ENCODE measurements around the gene MAPRE2.
"Not testable (repeated sequence)": the region's sequence is repeated elsewhere in the genome, so short reads cannot be mapped to it uniquely, and the experiment has no call there.

MAPRE2 gene

DNA sequence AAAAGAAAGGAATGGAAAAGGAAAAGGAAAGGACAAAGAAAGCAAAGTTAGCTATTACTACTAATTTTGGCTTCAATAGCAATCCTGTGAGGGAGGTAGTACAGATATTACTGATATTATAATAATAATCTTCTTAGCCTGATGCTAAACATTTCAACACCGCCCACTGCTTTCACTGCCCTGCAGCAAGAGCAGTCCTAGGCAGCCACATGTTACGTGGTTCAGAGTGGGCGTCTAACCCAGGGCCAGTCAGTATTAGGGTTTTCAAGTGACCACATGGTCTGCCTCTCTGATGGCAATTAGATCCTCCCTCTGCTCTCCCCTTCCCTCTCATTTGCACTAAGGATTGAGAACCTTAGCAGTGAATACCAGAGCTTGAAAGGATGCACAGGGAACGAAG is 116.0 kb downstream of the MAPRE2 start:
- no peak for DNase-seq

DNA sequence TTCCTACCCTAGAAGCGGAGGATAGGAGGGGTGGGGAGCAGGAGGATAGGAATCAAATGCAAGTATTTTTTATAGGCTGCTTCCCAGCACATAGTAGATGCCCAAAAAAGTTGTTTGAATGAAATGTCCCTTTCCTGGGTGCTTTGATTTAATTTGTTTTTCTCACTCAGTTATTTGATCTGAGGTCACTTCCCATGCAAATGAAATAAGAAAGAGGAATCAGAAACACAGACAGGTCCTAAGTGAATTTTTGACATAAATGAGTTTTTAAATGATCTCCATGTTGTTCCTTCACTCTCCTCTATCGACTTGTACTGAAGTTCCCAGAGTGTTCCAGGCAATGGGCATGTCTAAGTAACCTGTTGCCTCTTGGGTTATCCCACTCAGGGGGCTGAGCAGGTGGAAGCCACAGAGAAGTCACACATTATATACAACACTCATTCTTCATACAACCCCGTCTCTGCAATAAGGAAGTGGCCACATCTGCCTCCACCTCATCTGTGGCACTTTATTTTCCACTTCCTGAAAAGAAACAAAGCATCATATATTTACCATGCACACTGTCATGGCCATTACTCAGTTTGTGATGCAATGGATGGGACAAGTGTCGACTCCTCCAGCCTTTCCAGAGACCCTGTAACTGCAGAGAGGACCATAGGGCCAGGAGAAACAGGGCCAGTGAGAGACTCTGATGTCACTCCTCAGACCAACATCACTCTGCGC is 117.7 kb downstream of the MAPRE2 start:
- DNase-seq, result no peak

DNA sequence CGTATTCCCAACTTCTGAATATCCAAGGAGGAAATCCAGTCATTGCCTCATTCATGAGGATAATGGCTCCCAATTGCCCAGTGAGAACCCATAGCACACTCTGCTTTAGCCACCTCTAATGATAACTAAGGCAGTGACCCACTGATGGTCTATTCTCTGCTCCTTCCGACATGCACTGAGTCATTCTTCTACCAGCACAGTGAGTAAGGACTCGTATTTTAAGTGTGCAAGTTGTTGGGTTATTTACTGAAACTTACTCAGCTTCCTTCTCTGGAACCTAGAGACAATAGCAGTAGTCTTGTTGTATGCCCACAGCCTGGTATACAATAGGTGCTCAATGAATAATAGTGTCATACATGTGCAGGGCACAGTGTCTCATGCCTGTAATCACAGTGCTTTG is 118.6 kb downstream of the MAPRE2 start:
- DNase-seq, result no peak

DNA sequence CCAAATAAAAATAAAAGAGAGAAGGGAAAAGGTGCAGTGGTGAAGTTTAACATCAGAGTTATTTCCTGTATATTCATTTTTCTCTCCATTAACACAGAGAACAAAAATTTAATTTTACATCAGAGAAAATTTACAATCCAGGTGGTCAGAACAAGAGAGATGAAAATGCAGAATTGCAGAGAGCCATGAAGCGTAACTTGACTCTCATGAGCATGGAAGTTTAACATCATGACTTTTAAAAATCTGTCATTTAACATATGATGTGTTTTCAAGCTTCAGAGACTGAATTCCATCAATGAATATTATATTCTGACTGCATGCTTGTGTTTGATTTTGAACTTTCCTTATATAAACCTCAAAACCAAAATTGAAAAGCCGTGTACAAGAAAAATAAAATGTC is 120.3 kb downstream of the MAPRE2 start:
- DNase-seq, result no peak

DNA sequence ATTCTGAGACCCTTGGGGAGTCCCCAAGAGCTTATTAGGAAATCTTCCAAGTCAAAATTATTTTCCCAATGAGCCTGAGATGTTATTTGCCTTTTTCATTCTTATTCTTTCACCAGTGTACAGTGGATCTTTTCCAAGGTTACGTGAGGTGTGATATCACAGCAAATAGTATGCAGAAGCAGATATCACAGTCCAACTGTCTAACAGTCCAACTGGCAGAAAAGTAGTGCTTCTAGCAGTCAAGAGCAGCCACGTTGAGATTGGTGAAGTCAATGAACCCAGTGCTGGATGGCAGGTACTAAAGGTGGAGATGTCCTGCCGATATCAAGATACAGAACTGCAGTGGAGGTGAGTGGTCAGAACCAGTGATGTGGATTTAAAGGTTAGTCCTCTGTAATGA is 120.7 kb downstream of the MAPRE2 start:
- DNase-seq, result no peak

DNA sequence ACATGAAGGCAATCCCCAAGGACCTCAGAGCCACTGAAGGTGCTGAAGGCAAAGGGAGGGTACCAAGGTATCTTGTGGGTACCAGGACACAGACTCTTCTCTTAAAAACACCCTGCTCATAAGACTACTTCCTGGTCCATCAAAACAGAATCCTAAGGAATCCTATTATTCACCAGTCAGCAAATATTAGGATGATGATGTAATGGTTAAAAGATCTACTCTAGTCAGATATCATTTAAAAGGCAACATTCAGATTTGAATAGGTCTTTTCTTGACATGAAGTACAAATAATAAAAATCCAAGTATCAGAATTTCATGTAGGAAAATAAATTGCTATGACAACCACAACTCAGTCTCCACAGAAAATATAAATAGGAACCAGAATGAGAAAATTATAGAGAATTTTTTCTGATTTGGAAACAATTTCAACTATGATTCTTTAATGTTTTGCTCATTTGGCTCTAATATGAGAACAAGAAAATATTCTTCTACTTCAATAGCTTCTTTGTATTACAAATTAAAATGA is 121.9 kb downstream of the MAPRE2 start:
- no peak for DNase-seq

DNA sequence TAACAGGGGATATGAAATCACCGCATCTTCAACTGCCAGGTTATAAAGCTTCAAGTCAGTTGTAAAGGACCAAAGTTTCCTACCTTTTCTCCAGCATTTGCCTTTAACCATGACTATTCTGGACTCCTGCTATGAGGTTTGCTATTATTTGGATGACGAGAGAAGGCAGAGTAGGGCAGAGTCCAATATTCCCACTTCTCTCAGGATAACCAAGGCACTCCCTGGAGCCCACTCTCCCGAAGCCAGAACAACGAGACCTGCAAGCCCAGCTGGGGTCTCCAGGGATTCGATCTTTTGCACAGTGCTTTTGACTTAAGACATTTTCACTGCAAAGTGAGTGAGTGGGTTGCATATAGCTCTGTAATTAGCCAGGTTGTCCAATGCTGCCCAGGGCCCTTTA is 122.5 kb downstream of the MAPRE2 start:
- DNase-seq, result peak; percentile 37

DNA sequence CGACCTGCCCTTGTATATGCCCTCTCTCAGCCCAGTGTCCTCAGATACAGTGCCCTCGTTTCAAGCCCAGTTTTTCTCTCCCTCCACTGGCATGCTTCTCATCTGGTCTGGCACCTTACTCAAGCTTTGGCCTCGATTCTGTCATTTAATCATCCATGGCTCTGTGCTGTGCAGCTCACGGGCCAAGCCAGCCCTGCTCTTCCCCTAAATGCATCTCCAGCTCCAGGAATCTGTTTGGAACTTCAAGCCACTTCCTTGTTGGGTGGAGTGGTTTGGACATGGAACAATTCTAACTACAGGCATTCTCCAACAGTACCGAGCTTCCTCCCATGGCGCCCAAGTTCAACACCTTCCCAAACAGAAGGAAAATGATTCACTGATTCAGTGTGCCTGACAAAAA is 122.9 kb downstream of the MAPRE2 start:
- peak; percentile 56 for DNase-seq

DNA sequence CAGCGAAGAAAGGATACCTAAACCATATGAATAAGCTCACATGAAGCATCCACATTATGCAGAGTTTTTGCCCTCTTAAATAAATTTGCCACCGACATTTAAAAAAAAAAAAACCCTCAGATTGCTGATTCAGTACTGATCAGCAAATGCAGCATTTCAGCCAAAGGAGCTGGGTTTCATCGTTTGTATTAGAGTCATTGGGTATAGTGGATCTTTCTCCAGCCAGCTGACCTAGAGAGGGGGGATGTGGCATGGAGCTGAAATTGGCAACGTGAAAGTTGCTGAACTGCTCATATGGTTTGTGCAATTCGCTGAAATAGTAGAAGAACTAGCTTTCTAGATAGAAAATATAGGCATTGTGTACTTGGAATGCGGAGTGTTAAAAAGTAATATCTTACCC is 126.1 kb downstream of the MAPRE2 start:
- DNase-seq, result no peak

DNA sequence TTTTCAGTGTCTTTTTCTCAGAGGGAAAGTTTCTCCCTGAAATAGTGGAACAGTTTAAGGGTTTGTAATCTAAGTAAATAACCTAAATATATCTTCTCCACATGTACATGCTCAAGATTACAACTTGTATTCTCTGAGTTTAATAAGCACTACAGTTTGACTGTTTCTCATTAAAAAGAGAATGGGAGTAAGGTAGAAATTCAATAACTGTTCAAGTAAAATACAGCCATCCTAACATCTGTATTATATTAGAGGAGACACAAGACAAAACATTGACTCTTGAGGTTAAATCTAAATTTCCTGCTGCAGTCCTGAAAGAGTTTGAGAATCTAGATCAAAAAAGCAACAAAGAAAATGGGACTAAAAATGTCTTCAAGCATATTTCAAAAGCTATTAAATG is 126.6 kb downstream of the MAPRE2 start:
- DNase-seq, result no peak

DNA sequence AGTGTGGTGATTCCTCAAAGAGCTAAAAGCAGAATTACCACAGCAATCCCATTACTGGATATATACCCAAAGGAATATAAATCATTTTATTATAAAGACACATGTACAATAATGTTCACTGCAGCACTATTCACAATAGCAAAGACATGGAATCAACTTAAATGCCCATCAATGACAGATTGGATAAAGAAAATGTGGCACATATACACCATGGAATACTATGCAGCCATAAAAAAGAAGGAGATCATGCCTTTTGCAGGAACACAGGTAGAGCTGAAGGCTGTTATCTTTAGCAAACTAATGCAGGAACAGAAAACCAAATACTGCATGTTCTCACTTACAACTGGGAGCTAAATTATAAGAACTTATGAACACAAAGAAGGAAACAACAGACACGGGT is 129.1 kb downstream of the MAPRE2 start:
- DNase-seq, result not testable (repeated sequence)

DNA sequence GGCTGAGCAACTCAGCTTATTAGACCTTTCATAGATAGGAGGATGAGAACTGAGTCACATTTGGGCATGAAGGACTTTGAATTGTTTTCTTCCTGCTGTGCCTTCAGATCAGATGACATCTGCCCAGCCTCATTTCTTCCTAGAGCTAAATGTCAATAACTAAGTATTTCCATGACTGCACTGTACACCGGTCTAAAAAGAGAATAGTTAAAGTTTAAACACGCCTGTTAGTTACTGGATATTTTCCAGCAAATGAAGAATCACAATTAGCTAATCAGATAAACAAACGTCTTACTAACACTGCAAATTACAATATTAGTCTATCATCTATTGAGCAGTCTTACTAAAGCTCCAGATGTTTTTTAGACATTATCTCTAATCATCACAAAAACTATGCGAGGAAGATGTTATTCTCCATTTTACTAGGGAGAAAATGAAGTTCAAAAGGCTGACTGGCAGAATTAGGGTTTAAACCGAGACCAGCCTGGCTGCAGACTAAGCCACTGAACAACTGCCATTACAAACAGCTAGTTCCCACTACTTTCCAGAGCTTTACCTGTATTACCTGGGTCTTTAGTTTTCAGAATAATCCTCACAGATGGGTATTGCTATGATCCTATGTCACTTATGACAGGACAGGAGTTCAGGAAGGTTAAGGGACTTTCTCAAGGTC is 130.2 kb downstream of the MAPRE2 start:
- DNase-seq, result no peak

DNA sequence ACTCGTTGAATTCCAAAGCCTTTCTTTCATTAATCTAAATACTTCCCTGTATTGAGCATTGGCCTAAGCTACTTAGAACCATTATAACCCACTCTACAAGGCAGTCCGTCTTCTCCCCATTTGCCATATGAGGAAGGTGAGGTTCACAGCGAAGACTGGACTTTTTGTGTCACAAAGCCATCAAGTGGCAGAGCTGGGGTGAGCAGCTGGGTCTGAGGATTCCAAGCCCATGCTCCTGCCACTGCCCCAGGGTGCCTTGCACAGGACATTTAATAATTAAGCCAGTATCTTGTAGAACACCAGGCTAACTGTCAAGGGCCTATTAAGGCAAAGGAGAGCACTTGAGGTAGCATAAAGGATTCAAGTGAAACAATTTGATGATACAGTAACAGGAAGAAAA is 130.8 kb downstream of the MAPRE2 start:
- DNase-seq, result no peak

DNA sequence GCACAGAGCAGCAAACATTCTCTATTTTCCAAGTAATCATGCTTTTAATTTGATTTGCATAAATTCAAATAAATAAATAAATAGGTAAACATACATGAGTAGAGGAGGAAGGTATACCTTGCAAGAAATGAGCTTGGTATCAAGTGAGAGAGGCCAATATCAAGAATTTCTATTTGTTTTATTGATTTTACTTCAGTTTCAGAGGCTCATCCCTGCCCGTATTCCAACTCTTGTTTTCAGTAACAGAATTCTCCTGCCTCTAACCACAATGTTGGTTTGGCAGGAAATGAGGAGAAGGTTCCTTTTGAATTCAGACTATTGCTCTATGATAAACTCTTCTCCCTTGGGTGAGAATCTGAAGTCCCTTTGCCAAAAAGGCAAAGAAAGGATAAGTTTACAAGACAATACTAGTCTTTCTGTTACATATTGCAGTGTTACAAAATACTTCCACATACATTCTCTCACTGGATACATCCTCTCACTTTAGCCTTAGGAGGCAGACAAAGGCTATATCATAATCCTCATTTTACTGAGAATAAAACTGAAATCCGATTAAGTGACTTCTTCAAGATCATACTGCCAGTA is 131.3 kb downstream of the MAPRE2 start:
- DNase-seq, result no peak

DNA sequence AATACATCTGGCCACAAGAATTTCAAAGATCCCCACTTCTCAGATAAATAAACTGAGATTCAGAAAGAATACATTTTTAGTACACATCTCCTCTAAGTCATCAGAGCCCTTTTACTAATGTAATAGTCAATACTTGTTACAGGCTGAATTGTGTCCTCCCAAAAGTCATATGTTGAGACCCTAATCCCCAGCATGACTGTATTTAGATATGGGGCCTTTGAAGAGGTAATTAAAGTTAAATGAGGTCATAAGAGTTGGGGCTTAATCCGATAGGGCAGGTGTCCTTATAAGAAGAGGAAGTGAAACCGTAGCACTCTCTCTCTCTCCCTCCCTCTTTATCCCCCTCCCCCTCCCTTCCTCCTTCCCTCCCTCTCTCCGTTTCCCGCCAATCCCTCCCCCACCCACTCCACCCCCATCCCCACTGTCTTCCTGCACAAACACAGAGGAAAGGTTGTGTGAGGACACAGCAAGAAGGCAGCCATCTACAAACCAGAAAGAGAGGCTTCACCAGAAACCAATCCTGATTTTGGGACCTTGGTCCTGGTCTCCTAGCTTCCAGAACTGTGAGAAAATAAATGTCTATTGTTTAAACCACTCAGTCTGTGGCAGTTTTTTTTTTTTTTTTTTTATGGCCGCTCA is 133.0 kb downstream of the MAPRE2 start:
- no peak for DNase-seq

DNA sequence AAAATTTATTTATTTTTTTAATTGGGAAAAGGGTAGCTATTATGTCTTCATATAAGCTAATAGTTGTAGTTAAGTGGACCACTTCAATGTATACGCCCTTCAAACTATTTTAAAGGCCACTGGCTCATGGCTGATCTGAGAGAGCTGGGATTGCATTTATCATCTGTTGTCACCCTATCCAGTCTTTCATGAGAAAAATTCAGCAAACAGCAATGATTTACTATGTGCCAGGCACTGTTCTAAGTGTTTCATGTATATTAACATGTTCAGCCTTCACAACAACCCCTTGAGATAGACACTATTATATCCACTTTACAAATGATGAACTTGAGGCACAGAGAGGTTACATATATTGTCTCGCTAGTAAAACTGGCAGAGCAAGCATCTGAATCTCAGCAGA is 133.5 kb downstream of the MAPRE2 start:
- DNase-seq, result no peak

DNA sequence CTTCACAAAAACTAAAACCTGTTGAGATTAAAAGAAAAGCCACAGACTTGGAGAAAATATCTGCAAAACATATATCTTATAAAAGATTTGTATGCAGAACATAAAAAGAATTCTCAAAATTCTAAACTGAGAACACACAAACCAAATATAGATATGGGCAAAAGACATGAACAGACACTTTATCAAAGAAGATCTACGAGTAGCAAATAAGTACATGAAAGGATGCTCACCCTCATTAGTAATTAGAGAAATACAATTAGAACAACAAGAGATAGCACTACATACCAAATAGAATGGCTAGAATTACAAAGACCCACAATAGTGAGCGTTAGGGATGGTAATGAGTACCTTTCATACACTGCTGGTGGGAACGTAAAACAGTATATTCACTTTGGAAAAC is 135.7 kb downstream of the MAPRE2 start:
- DNase-seq, result no peak

DNA sequence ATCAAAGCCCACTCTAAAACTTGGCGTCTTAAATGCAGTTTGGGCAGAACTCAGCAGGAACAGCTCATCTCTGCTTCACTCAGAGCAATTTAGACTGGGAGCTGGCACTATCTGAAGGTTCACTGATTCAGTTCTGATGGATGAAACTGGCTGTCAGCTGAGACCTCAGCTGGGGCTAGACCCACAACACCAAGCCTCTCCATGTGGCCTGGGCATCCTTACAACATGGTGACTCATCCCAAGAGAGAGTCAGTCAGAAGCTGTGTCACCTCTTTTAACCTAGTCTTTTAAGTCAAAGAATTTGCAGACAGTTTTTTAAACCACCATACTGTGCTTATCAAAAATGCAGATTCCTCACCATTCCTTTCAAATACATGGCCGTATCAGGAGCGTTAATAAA is 137.0 kb downstream of the MAPRE2 start:
- no peak for DNase-seq

DNA sequence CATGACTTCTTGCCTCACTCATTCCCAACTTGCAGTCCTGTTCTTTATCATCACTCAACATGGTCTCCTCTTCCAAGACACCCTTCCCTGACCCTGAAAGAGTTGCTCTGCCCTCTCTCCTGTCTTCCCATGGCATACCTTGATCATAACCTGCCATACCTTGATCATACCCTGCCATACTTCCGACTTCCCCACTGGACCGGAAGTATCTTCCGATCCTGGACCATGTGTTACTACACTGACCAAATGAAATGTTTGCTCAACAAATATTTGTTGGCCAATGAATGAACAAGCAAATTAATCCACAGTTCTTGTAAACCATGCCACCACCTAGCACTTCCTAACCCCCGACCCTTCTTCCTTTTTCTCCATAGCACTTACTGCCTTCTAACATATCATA is 138.7 kb downstream of the MAPRE2 start:
- DNase-seq, result no peak

DNA sequence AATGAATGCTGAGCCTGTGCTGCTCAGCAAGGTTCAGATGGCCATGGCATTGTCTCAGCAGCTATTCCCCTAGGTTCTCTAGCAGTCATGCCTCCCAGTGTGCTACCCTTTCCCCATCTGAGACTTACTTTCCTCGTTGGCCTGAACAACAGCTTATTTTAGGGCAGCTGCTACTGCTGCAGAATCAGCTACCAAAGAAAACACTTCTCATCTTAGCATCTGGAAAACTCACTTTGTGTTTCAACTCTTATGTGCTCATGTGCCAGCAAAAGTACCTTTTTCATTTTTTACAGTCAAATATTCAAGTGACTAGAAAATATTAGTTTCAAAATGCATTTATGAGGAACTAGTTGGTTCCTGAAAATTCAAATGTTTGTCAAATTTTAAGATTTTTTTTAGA is 139.2 kb downstream of the MAPRE2 start:
- no peak for DNase-seq

DNA sequence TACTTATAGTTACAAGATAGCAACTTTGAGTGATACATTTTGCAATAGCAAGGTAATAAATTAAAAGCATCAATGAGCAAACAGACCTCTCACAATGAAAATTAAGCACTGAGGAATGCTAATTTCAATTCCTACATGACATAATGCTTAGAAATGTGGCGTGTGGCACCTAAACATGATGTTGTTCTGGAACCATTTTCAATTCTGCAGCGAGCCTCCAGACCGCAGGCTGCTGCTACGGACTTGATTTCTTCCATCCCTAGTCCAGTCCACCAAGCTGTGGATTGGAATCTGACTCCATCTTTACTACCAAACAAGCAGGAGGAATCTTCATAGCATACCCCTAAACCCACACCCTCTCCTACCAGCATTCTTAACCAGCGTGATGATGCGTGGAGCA is 140.9 kb downstream of the MAPRE2 start:
- DNase-seq, result no peak

DNA sequence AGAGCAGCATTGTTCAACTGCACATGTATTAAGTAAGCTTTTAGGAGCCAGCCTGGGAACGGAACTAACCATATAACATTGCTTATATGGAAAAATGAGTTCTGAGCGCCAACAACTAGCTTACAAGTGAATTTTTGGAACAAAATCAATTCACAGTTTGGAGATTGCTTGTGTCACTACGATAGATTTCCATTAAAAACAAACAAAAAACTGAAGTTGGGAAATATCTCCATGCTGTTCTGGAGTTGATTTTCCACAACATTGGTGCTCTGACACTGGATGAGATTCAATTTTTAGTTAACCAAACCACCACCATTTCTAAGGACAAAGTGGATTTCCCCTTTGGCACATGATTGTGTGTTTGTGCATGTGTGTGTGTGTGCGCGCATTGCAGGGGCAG is 142.7 kb downstream of the MAPRE2 start:
- no peak for DNase-seq

DNA sequence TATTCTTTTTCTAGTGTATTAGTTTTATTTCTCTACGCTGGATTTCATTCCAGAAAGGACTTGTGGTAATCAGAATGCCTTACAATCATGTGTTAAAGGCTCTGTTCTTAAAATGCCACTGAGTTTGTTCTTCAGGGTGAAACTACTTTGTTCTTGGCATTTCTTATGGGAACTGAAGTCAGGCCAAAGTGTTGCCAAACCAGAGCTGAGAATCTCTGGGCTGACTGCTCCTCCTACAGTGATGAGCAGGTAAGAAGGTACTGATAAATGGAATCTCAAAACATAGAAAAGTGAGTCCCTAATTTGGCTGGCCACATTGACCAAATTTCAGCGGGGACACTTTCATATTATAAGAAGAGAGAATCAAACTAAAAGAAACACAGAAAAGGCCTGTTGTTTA is 144.6 kb downstream of the MAPRE2 start:
- no peak for DNase-seq

All from left hindlimb (tissue), 1 donor.